Measurements from ENCODE around the gene C12orf75.
"Not testable (repeated sequence)": the region's sequence is repeated elsewhere in the genome, so short reads cannot be mapped to it uniquely, and the experiment has no call there.

C12orf75 gene

GRCh38 chr12:105335856-105336255 lies 5.4 kb downstream of the C12orf75 start:
- no peak for DNase-seq (ENCODE audit: extremely low spot score)
- ChIA-PET CTCF (interaction anchor here (0.6 to 2.5 kb wide), 6 partner anchors 12 to 29 kb away, joined by 3 to 9 read pairs (median 6); no protein-coding TSS in a partner anchor), POLR2A (no interaction called here)
- no peak for TF ChIP-seq CTCF (IDR thresholded peaks at IDR 0.05; ENCODE audit: control extremely low read depth, extremely low read depth, low read depth, missing control alignments)

DNA sequence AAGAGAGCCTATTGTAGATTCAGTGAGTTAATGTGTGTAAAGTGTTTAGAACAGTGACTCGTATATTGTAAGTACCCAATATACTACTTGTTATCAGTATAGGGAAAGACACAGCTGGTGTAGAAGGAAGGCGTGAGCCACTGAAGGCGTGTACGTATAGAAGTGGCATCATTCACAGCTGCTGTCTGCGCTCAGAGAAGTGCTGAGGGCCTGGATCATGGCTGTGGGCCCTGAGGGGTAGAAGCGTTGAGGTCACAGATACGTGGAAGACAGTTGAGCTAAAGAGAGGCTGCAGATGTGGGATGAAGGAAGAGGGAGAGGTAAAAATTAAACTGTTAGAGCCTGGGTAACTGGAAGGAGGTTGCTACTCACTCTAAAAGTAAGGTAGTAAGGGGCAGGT lies 5.9 kb downstream of the C12orf75 start:
- DNase-seq (ENCODE audit: extremely low spot score), result no peak
- ChIA-PET POLR2A (no interaction called here), CTCF (no interaction called here)
- no peak for TF ChIP-seq CTCF (IDR thresholded peaks at IDR 0.05; ENCODE audit: control extremely low read depth, extremely low read depth, low read depth, missing control alignments)

DNA sequence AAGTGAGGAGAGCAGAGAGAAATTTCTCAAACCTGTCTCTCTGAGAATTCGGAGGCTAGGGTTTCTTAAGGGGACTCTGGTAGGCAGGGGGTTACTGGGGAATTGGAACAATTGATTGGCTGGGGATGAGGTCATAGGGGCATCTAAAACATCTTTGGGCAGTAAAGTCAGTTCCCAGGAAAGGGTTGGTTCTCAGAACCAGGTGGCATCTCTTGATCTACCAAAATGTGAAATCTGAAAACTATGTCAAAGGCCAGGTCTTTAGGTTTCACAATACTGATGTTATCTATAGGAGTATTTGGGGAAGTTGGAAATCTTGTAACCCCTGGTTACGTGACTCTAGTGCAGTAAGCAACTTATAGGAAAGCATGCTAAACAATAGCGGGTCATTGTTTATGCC lies 6.9 kb downstream of the C12orf75 start:
- ChIA-PET POLR2A (no interaction called here), CTCF (no interaction called here)
- TF ChIP-seq CTCF (IDR thresholded peaks at IDR 0.05; ENCODE audit: control extremely low read depth, extremely low read depth, low read depth, missing control alignments), result no peak
- no peak for DNase-seq (ENCODE audit: extremely low spot score)

DNA sequence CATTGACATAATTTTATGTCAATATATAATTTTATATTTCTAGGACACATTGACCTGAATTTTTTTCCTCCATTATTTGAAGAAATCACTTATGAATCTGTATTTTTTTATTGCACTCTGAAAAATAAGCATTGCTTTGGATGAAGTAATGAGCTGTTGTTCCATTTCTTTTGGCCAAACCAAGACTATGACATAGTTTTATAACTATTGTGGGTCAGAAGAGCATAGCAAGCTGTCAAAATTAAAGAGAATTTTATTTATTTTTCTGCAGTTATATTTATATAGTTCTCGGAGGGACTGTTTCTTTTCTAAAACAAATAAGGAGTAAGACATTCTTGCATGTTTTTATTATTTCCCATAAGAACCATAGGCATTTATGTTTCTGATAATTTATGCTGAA lies 8.5 kb downstream of the C12orf75 start:
- CTCF ChIA-PET, result interaction anchor here (0.6 kb wide), 1 partner anchor 12 kb away, joined by 3 read pairs; no protein-coding TSS in a partner anchor
- DNase-seq (ENCODE audit: extremely low spot score), result no peak
- no peak for TF ChIP-seq CTCF (IDR thresholded peaks at IDR 0.05; ENCODE audit: control extremely low read depth, extremely low read depth, low read depth, missing control alignments)
- POLR2A ChIA-PET, result no interaction called here

DNA sequence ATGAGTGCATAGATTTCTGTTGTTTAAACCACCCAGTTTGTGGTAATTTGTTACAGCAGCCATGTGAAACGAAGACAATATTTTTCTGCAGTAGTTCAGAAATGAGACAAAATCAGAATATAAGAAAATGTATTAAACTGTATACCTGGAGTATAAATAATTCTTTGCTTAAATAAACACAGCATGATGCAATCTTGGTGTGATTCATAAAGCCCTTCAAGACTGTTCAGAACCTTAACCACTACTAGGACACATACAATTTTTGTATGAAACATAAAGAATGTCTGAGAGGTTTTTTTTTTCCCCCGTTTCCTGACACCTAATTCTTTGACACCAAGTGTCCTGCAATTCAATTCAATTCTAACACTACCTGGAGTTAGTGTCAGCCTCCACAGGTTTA lies 10.5 kb downstream of the C12orf75 start:
- ChIA-PET POLR2A (no interaction called here), CTCF (interaction anchor here (1.0 kb wide), 1 partner anchor 13 kb away, joined by 3 read pairs; no protein-coding TSS in a partner anchor)
- DNase-seq (ENCODE audit: extremely low spot score), result no peak
- no peak for TF ChIP-seq CTCF (IDR thresholded peaks at IDR 0.05; ENCODE audit: control extremely low read depth, extremely low read depth, low read depth, missing control alignments)

- CTCF ChIA-PET, result interaction anchor here (1.0 kb wide), 1 partner anchor 12 kb away, joined by 3 read pairs; no protein-coding TSS in a partner anchor
- POLR2A ChIA-PET; DNase-seq (ENCODE audit: extremely low spot score): not testable (repeated sequence)
Measured at GRCh38 chr12:105341620-105342019, 11.1 kb downstream of the C12orf75 start.

DNA sequence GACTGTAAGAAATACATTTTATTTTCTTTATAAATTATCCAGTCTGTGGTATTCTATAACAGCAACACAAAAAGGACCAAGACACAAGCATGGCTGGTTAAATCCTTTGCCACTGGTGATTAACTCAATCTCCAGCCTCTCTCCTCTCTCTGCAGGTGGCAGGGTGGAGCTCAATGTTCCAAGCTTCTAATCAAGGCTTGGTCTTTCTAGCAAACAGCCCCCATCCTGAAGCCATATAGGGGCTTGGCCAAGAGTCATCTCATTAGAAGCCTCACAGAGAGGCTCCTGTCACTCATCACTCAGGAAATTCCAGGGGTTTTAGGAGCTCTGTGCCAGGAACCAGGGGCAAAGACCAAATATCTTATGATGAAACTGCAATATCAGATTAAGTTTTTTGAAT lies 12.0 kb downstream of the C12orf75 start:
- ChIA-PET POLR2A (no interaction called here), CTCF (interaction anchor here (0.7 to 2.0 kb wide), 2 partner anchors 9 to 33 kb away, joined by 3 to 7 read pairs; no protein-coding TSS in a partner anchor)
- no peak for TF ChIP-seq CTCF (IDR thresholded peaks at IDR 0.05; ENCODE audit: control extremely low read depth, extremely low read depth, low read depth, missing control alignments)
- no peak for DNase-seq (ENCODE audit: extremely low spot score)

All from GM10248 (cell line).